Raji (cell line): ENCODE measurements around the gene HMGA1.

Experiments
- POLR2A ChIP-seq: IDR thresholded peaks from 2 replicates; pipeline ENCODE4 v1.6.1; 2011; ENCODE audit warnings: low read depth, low read length, control low read depth; ENCODE audit not compliant: insufficient read depth

Gene HMGA1

DNA sequence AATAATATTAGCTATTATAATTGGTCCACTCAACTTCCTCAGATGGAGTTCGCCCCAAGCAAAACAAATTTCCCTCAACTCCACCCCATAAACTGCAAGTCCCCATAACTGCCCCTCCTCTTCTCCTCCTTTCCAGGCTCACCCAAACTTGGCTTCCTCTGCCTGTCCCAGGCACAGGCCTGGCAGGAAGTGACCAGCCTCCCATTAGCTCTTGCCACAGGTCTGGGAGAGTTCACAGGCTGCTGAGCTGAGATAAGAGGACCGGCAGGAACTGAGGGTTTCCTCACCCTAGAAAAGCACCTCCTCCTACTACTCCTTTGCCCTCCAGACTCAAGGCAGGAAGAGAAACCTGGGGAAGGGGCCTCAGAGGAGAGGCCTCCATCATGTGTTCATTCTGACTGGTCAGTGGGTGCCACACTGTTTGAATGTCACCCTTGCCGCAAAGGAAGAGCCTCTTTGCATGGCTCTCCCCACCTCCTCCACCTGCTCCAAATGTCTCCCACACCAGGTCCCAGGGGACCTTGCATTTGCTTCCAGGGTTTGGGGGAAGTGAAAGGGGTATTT is 36.7 kb downstream of the HMGA1 start:
- no peak for TF ChIP-seq POLR2A

- no peak for TF ChIP-seq POLR2A
Observed at GRCh38 chr6:34274129-34274528, 37.5 kb downstream of the HMGA1 start.

DNA sequence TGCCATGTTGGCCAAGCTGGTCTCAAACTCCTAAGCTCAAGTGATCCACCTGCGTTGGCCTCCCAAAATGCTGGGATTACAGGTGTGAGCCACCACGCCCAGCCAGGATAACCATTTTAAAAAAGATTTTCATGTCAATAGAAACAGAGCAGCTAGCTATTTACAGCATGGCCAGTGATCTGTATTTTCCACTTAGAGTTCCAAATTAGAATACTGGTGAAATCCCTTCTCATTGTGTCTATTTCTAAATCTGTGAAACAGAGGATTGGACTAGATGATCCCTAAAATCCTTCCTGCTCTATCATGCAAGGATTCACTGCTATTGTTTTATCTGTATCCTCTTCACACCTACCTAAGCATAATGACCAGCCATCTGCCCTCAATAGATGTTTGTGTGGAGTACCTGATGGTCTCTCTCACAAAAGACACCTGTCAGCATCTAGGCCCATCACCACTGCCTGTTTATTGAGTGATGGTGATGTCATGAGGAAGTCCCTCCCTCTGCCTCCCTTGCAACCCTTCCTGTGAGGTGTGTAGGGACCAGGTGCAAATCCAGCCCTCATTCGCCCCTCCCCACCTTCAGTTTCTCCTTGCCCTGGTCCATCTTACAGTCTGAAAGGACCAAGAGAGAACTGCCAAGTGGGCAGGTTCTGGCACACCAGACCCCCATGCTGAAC is 38.6 kb downstream of the HMGA1 start:
- TF ChIP-seq POLR2A, result no peak

DNA sequence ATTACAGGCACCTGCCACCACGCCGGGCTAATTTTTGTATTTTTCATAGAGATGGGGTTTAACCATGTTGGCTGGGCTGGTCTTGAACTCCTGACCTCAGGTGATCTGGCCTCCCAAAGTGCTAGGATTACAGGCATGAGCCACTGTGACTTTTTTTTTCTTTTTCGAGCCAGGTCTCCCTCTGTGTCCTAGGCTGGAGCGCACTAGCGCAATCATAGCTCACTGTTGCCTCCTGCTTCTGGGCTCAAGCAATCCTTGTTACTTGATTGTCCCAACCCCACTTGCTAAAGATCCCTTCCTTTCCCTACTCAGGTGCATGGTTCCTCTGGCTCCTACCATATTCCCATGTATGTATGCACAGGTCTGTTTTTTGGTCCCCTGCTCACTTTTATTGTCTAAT is 39.5 kb downstream of the HMGA1 start:
- TF ChIP-seq POLR2A, result no peak

- no peak for TF ChIP-seq POLR2A
Observed at GRCh38 chr6:34276881-34277762, 40.4 kb downstream of the HMGA1 start.

GRCh38 chr6:34277763-34278112 is 41.1 kb downstream of the HMGA1 start:
- TF ChIP-seq POLR2A, result no peak

GRCh38 chr6:34278833-34279232 is 42.2 kb downstream of the HMGA1 start:
- no peak for TF ChIP-seq POLR2A

DNA sequence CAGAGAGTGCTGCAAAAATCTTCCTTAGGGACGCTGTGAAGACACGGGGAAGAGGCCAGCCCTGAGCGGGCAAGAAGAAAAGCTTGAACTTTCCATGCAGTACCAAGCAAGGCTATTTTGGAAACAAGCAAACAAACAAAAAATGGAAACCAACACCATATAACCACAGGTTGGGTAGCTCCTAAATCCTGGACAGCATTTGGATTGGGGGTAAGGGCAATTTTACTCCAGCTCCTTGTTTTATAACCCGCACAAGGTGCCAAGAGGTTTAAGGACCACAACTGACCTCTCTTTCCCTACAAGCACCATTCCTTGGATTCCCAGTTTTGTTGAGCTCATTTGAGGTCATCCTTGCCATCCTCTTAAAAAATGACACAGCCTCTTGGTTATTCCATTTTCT is 43.5 kb downstream of the HMGA1 start:
- no peak for TF ChIP-seq POLR2A

DNA sequence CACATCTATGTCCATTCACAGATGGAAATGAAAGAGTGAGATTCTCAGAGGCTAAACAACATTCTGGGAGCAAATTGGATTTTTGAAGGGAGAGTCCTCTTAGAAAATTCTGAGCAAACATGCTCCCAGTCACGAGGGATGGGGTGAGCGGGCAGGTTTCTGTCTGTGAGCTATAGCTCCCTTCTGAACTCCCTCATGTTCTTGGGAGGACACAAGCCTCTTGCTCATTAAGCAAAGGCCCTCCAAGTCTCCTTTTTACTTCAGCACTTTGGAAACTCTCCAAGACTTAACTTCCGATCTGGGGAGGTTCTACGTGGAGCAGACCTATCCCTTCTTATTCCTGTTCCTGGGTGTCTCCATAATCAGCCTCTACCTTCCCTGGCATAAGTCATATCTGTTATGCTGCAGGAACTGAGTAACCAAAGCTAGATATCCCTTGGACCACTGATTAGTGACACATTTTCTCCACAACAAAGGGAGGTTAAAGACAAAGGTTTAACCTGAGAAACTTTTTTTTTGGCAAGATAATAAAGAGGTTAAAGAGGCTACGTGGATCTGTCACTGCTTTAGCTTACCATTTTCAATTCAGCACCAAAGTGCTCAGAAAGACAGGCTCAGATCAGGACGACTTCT is 45.1 kb downstream of the HMGA1 start:
- TF ChIP-seq POLR2A, result no peak

DNA sequence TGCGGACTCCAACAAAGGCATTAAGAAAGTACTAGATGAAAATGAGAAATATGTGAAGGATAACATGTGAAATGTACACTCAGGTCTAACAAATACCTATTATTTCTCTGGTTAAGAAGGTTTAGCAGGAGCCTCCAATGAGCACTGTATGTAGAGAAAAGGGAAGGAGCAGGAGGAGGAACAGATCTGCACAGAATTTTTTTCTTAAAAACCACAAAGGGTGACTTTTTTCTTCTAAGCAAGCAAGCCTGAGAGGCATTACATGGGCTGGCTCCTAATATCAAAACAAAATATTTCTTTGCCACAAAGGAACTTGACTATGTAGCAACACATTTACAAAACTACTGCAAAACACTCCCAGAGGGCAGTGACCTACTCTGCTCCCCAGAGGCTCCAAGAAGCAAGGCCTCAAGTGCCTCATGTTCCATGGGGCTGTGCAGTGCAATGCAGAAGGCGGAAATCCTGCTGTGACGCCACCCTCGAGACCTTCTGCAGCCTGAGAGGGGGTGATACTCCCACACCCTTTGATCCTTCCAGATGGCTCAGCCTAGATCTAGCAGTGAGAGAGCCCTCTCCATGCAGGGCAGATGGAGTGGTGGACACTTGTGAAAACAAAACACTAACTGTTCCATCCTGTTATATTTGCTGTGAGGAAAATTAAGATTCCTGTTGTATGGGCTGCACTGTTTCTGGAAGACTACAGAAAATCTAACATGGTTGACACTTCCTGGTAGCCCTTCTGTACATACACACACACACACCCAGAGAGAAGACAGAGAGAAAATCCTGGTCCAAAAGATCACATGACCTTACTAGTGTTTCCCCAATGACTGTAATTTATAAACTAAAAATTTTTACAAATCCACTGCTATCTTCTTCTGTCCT is 48.1 kb downstream of the HMGA1 start:
- TF ChIP-seq POLR2A, result no peak

- TF ChIP-seq POLR2A, result no peak
Observed at GRCh38 chr6:34285448-34286164, 48.9 kb downstream of the HMGA1 start.

GRCh38 chr6:34288581-34288980 is 51.9 kb downstream of the HMGA1 start:
- TF ChIP-seq POLR2A, result no peak

GRCh38 chr6:34289137-34289536 is 52.5 kb downstream of the HMGA1 start:
- TF ChIP-seq POLR2A, result no peak

DNA sequence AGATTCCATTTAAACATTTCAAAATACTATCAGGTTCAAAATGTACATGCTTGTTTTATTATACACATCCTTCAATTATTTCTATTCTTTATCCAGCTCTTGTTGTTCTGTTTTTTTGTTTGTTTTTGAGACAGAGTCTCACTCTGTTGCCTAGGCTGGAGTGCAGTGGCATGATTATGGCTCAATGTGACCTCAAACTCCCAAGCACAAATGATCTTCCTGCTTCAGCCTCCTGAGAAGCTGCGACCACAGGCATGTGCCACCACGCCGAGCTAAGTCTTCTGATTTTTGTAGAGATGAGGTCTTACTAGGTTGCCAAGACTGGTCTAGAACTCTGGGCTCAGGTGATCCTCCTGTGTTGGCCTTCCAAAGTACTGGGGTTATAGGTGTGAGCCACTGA is 56.3 kb downstream of the HMGA1 start:
- TF ChIP-seq POLR2A, result no peak

GRCh38 chr6:34295721-34296120 is 59.0 kb downstream of the HMGA1 start:
- TF ChIP-seq POLR2A, result no peak
